Trophoblast cell (in vitro differentiated cells and primary cell): ENCODE measurements around the gene PRKCE.
"Not testable (repeated sequence)": the region's sequence is repeated elsewhere in the genome, so short reads cannot be mapped to it uniquely, and the experiment has no call there.

Experiments
- DNase-seq, 2 donors: peaks; one replicate each; pipeline ENCODE4 v3.0.0-alpha.2; 2016
- H2AFZ ChIP-seq: 2 replicates; pipeline ENCODE4 v1.6.1; 2013; ENCODE audit warnings: low read length, moderate library complexity, mild to moderate bottlenecking; ENCODE audit not compliant: insufficient read depth, poor library complexity
- H2AK5ac ChIP-seq: 2 replicates; pipeline ENCODE4 v1.6.1; 2013; ENCODE audit warnings: mild to moderate bottlenecking, low read length
- H2BK120ac ChIP-seq: 2 replicates; pipeline ENCODE4 v1.6.1; 2013; ENCODE audit warnings: low read length, mild to moderate bottlenecking, moderate library complexity; ENCODE audit not compliant: insufficient read depth, poor library complexity
- H2BK12ac ChIP-seq: 2 replicates; pipeline ENCODE4 v1.6.1; 2013; ENCODE audit warnings: mild to moderate bottlenecking, low read length, moderate library complexity
- H2BK5ac ChIP-seq: 2 replicates; pipeline ENCODE4 v1.6.1; 2013; ENCODE audit warnings: low read length, low read depth, moderate library complexity, mild to moderate bottlenecking; ENCODE audit not compliant: poor library complexity
- H3K14ac ChIP-seq: 2 replicates; pipeline ENCODE4 v1.6.1; 2013; ENCODE audit warnings: mild to moderate bottlenecking, low read length
- H3K18ac ChIP-seq: 2 replicates; pipeline ENCODE4 v1.6.1; 2013; ENCODE audit warnings: mild to moderate bottlenecking, low read length
- H3K23ac ChIP-seq: 2 replicates; pipeline ENCODE4 v1.6.1; 2013; ENCODE audit warnings: low read length
- H3K27ac ChIP-seq: 2 replicates; pipeline ENCODE4 v1.5.1; 2013; ENCODE audit warnings: low read depth, mild to moderate bottlenecking, inconsistent platforms, low read length, moderate library complexity
- H3K27me3 ChIP-seq: 2 replicates; pipeline ENCODE4 v1.6.1; 2013; ENCODE audit warnings: inconsistent platforms, mild to moderate bottlenecking, low read length, moderate library complexity; ENCODE audit not compliant: insufficient read depth
- H3K36me3 ChIP-seq, 2 experiments: 1 replicate in 1 of 2; 2 replicates in 1 of 2; pipeline ENCODE4 v1.6.1; 2013; ENCODE audit warnings: low read length in 2 of 2, mild to moderate bottlenecking in 2 of 2, moderate library complexity in 1 of 2; ENCODE audit not compliant: insufficient read depth in 2 of 2, control insufficient read depth in 1 of 2
- H3K4ac ChIP-seq: 2 replicates; pipeline ENCODE4 v1.6.1; 2013; ENCODE audit warnings: low read depth, mild to moderate bottlenecking, low read length, moderate library complexity
- H3K4me1 ChIP-seq, 2 experiments: 1 replicate in 1 of 2; 2 replicates in 1 of 2; pipeline ENCODE4 v1.6.1; 2013; ENCODE audit warnings: low read length in 2 of 2, mild to moderate bottlenecking in 2 of 2, moderate library complexity in 1 of 2; ENCODE audit not compliant: insufficient read depth in 2 of 2, control insufficient read depth in 1 of 2
- H3K4me2 ChIP-seq: 2 replicates; pipeline ENCODE4 v1.6.1; 2013; ENCODE audit warnings: inconsistent platforms, mild to moderate bottlenecking, low read length, moderate library complexity
- H3K4me3 ChIP-seq: 2 replicates; pipeline ENCODE4 v1.5.1; 2013; ENCODE audit warnings: mild to moderate bottlenecking, low read depth, low read length, inconsistent platforms
- H3K79me1 ChIP-seq: one replicate; pipeline ENCODE4 v1.6.1; 2013; ENCODE audit warnings: low read length
- H3K79me2 ChIP-seq: 2 replicates; pipeline ENCODE4 v1.6.1; 2013; ENCODE audit warnings: low read length, mild to moderate bottlenecking; ENCODE audit not compliant: control insufficient read depth, insufficient read depth, poor library complexity
- H3K9ac ChIP-seq: 2 replicates; pipeline ENCODE4 v1.6.1; 2013; ENCODE audit warnings: mild to moderate bottlenecking, low read length
- H3K9me3 ChIP-seq: 2 replicates; pipeline ENCODE4 v1.6.1; 2013; ENCODE audit warnings: low read depth, mild to moderate bottlenecking, control low read depth, inconsistent platforms, low read length; ENCODE audit not compliant: insufficient read depth
- H4K12ac ChIP-seq: 2 replicates; pipeline ENCODE4 v1.6.1; 2013; ENCODE audit warnings: low read depth, mild to moderate bottlenecking, low read length, moderate library complexity
- H4K8ac ChIP-seq: 2 replicates; pipeline ENCODE4 v1.6.1; 2013; ENCODE audit warnings: low read depth, mild to moderate bottlenecking, low read length, moderate library complexity
- H4K91ac ChIP-seq: one replicate; pipeline ENCODE4 v1.6.1; 2013; ENCODE audit warnings: low read depth, mild to moderate bottlenecking, low read length, moderate library complexity
- WGBS: extraction: QIAGEN DNeasy Blood & Tissue Kit; methylation state at CpG from one replicate; pipeline ENCODE4 v1.1.7; 2013; ENCODE audit warnings: missing lambda C conversion rate; ENCODE audit not compliant: insufficient read length, insufficient coverage; ENCODE audit errors: extremely low coverage; 5-methylcytosine and 5-hydroxymethylcytosine counted together

Gene PRKCE

DNA sequence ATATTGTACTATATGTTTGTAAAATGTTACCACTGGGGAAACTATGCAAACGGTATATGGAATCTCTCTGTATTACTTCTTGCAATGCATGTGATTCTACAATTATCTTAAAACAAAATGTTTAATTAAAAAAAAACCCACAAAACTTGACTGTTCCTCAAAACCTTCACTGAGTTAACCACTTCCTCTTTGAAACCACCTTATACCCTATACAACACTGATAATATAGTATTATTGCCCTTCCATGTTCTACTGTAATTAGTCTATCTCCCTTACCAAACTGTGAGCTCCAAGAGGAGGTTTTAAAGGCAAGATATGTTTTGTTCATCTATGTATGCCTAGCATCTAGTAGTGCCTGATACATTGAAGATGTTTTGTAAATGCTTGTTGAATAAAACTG is 572.0 kb downstream of the PRKCE start:
- WGBS, result no CpG with 5 or more reads among the region's 1 CpG
- H3K27me3 ChIP-seq, H3K14ac ChIP-seq: not testable (repeated sequence)

GRCh38 chr2:46225150-46225625 is 573.7 kb downstream of the PRKCE start:
- Histone ChIP-seq H4K12ac (no peak overlapping the region), H3K27me3 (no peaks in the 10 kb centered on the region), H3K9me3 (no peaks in the 10 kb centered on the region), H2BK5ac (peak overlapping the region; percentile 92), H2AK5ac (peak overlapping the region; percentile 91), H3K14ac (no peak overlapping the region), H3K4me2 (no peak overlapping the region), H3K4ac (no peak overlapping the region), H2BK120ac (peak overlapping the region; percentile 88), H2AFZ (no peak overlapping the region), H3K27ac (peak overlapping the region; percentile 70), H3K36me3 (no peaks in the 10 kb centered on the region), H4K8ac (no peak overlapping the region), H2BK12ac (peak overlapping the region; percentile 98), H3K18ac (no peak overlapping the region), H3K79me1 (peaks cover 10% of the 10 kb centered on the region), H4K91ac (peak overlapping the region; percentile 77), H3K4me3 (no peak overlapping the region), H3K4me1 (peaks cover 9 to 11% of the 10 kb centered on the region in 2 experiments), H3K9ac (no peak overlapping the region), H3K79me2 (no peaks in the 10 kb centered on the region), H3K23ac (no peak overlapping the region)
- no peak for DNase-seq
- WGBS, result no CpG with 5 or more reads among the region's 2 CpGs

More for the DNA sequence above, 572.0 kb downstream of the PRKCE start:
- not testable (repeated sequence) for H3K4ac ChIP-seq, H3K23ac ChIP-seq, H3K79me1 ChIP-seq, H3K27ac ChIP-seq, H4K8ac ChIP-seq, H4K91ac ChIP-seq, H3K4me3 ChIP-seq, H2AK5ac ChIP-seq, H3K9ac ChIP-seq, H2BK12ac ChIP-seq, H2AFZ ChIP-seq, H2BK5ac ChIP-seq, H3K4me1 ChIP-seq, H4K12ac ChIP-seq, H3K18ac ChIP-seq, H3K36me3 ChIP-seq, H3K9me3 ChIP-seq, H3K4me2 ChIP-seq, DNase-seq, H3K79me2 ChIP-seq, H2BK120ac ChIP-seq

DNA sequence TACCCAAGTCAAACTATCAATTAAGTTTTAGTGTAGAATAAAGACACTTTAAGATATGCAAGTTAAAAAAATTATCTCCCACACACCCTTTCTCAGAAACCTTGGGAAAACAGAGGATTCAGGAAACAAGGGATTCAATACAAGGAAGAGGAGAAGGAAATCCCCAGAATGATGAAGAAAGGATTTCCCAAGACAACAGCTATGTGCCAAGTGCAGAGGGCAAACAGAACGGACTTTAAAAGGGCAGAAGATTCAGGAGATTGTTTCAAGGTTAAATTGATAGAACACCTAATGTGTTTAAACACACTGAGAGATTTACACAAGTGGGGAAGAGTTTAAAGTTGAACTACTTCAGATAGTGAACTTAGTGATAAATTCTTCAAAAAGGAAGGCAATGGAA is 574.3 kb downstream of the PRKCE start:
- Histone ChIP-seq H3K18ac (no peak overlapping the region), H3K9ac (no peak overlapping the region), H3K4me1 (peaks cover 13 to 16% of the 10 kb centered on the region in 2 experiments), H3K79me2 (no peaks in the 10 kb centered on the region), H3K79me1 (peaks cover 12% of the 10 kb centered on the region), H3K14ac (no peak overlapping the region), H2BK12ac (peak overlapping the region; percentile 71), H2BK5ac (no peak overlapping the region), H3K23ac (no peak overlapping the region), H2BK120ac (peak overlapping the region; percentile 76), H3K27ac (no peak overlapping the region), H3K9me3 (no peaks in the 10 kb centered on the region), H4K12ac (no peak overlapping the region), H3K4me2 (no peak overlapping the region), H4K91ac (no peak overlapping the region), H3K36me3 (no peaks in the 10 kb centered on the region), H4K8ac (no peak overlapping the region), H3K4me3 (no peak overlapping the region), H2AK5ac (no peak overlapping the region), H3K4ac (no peak overlapping the region), H2AFZ (no peak overlapping the region), H3K27me3 (no peaks in the 10 kb centered on the region)
- DNase-seq, result no peak
- no CpG with 5 or more reads among the region's 1 CpG for WGBS

DNA sequence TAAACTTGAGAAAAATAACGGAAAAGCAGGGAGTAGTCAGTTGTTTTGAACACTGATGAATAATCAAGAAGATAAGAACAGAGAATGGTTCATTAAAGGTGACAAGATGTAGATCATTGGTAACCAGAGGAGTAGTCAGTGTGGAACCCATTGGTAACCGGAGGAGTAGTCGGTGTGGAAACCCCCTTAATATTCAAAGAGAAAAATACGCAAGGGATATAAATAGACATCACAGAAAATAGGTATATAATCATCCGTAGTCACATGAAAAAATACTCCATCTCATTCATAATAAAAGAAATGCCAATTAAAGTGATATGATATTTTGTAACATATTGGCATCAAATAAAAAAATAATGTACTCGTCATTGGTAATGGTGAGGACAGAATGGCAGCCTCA is 575.1 kb downstream of the PRKCE start:
- Histone ChIP-seq H3K4ac (no peak overlapping the region), H3K9me3 (no peaks in the 10 kb centered on the region), H3K4me2 (no peak overlapping the region), H3K36me3 (no peaks in the 10 kb centered on the region), H2AFZ (no peak overlapping the region), H4K8ac (no peak overlapping the region), H3K27me3 (no peaks in the 10 kb centered on the region), H3K18ac (no peak overlapping the region), H3K14ac (no peak overlapping the region), H3K79me2 (peaks cover 2% of the 10 kb centered on the region), H2BK12ac (no peak overlapping the region), H3K23ac (no peak overlapping the region), H3K9ac (no peak overlapping the region), H4K12ac (no peak overlapping the region), H3K4me1 (peaks cover 18 to 22% of the 10 kb centered on the region in 2 experiments), H3K79me1 (peaks cover 17% of the 10 kb centered on the region), H2BK5ac (no peak overlapping the region), H4K91ac (no peak overlapping the region), H3K4me3 (no peak overlapping the region), H2AK5ac (no peak overlapping the region), H3K27ac (no peak overlapping the region), H2BK120ac (no peak overlapping the region)
- no CpG with 5 or more reads among the region's 6 CpGs for WGBS
- no peak for DNase-seq
